IPS-15b (cell line): ENCODE data around the gene SUCLG1.

Experiments used
- H3K27me3 ChIP-seq: one replicate; pipeline ENCODE4 v1.6.1; 2013; ENCODE audit warnings: low read length; ENCODE audit not compliant: control insufficient read depth, insufficient read depth
- H3K36me3 ChIP-seq: one replicate; pipeline ENCODE4 v1.6.1; 2013; ENCODE audit warnings: low read length; ENCODE audit not compliant: control insufficient read depth, insufficient read depth
- H3K4me1 ChIP-seq: one replicate; pipeline ENCODE4 v1.6.1; 2013; ENCODE audit warnings: mild to moderate bottlenecking, low read length; ENCODE audit not compliant: control insufficient read depth, insufficient read depth
- H3K4me3 ChIP-seq: one replicate; pipeline ENCODE4 v1.5.1; 2013; ENCODE audit warnings: low read depth, low read length
- H3K9ac ChIP-seq: one replicate; pipeline ENCODE4 v1.6.1; 2013; ENCODE audit warnings: low read depth, mild to moderate bottlenecking, low read length
- H3K9me3 ChIP-seq: one replicate; pipeline ENCODE4 v1.6.1; 2013; ENCODE audit warnings: mild to moderate bottlenecking, low read length; ENCODE audit not compliant: control insufficient read depth, insufficient read depth

SUCLG1 gene

GRCh38 chr2:84373866-84374265 is 85.2 kb downstream of the SUCLG1 start:
- Histone ChIP-seq H3K4me1 (no peaks in the 10 kb centered on the region), H3K9ac (no peak overlapping the region), H3K27me3 (no peaks in the 10 kb centered on the region), H3K9me3 (no peaks in the 10 kb centered on the region), H3K36me3 (no peaks in the 10 kb centered on the region), H3K4me3 (no peak overlapping the region)
